ENCODE results near the gene PITPNC1.

PITPNC1 gene

DNA sequence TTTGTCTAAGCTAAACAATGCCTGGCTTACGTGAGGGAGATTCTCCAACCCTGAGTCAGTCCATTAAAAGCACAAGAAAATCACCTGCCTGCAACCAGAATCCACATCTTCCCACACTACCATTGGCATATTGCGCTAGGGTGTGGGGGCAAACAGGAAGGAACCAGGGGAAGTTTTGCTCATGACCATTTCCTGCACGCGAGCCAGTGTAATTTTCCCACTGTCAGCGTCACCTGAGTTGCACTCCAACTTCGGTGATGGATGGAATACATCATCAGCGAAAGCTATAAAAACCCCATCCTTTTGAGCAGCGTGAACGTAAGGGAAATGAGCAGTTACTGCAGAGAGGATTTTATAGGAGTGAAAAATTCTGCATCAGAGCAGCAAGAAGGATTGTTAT lies 172.7 kb downstream of the PITPNC1 start:
- no peaks in the 10 kb centered on the region for H3K27me3 ChIP-seq (ENCODE audit: control insufficient read depth in 1 of 2, insufficient read depth in 2 of 2, low read length in 2 of 2)
- H3K4me3 ChIP-seq (ENCODE audit: low read depth in 1 of 2, low read length in 2 of 2), result no peak overlapping the region
- no peaks in the 10 kb centered on the region for H3K9me3 ChIP-seq (ENCODE audit: control insufficient read depth in 1 of 2, low read length in 2 of 2)
- H3K9ac ChIP-seq (ENCODE audit: low read depth in 1 of 2, low read length in 2 of 2), result no peak overlapping the region
- H3K36me3 ChIP-seq (ENCODE audit: control insufficient read depth in 1 of 2, insufficient read depth in 2 of 2, low read length in 2 of 2), result no peaks in the 10 kb centered on the region
- H3K27ac ChIP-seq (ENCODE audit: low read depth, low read length), result no peak overlapping the region
- H3K4me1 ChIP-seq (ENCODE audit: control insufficient read depth in 1 of 2, insufficient read depth in 2 of 2, low read length in 2 of 2), result peaks cover 10 to 11% of the 10 kb centered on the region in 2 donors

DNA sequence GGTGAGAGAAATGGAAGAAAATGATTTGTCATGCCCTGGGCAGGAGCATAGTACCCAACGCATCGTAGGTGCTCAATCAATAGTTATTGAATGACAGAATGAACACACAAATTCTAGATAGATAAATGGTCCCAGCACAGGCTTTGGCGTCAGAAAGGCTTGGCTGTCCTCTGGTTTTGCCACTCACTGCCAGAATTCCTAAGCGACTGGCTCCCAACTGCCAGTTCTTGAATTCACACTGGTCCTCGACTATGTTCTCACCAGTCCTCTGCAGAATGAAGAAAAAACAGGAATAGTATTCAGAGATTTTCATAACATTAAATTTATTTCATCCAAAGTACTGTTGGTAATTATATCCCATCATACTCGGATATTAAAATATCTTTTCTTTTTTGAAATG lies 177.6 kb downstream of the PITPNC1 start:
- H3K4me1 ChIP-seq (ENCODE audit: control insufficient read depth in 1 of 2, insufficient read depth in 2 of 2, low read length in 2 of 2), result no peaks in the 10 kb centered on the region
- no peak overlapping the region for H3K9ac ChIP-seq (ENCODE audit: low read depth in 1 of 2, low read length in 2 of 2)
- H3K9me3 ChIP-seq (ENCODE audit: control insufficient read depth in 1 of 2, low read length in 2 of 2), result no peaks in the 10 kb centered on the region
- H3K27ac ChIP-seq (ENCODE audit: low read depth, low read length), result no peak overlapping the region
- no peak overlapping the region for H3K4me3 ChIP-seq (ENCODE audit: low read depth in 1 of 2, low read length in 2 of 2)
- no peaks in the 10 kb centered on the region for H3K27me3 ChIP-seq (ENCODE audit: control insufficient read depth in 1 of 2, insufficient read depth in 2 of 2, low read length in 2 of 2)
- no peaks in the 10 kb centered on the region for H3K36me3 ChIP-seq (ENCODE audit: control insufficient read depth in 1 of 2, insufficient read depth in 2 of 2, low read length in 2 of 2)

DNA sequence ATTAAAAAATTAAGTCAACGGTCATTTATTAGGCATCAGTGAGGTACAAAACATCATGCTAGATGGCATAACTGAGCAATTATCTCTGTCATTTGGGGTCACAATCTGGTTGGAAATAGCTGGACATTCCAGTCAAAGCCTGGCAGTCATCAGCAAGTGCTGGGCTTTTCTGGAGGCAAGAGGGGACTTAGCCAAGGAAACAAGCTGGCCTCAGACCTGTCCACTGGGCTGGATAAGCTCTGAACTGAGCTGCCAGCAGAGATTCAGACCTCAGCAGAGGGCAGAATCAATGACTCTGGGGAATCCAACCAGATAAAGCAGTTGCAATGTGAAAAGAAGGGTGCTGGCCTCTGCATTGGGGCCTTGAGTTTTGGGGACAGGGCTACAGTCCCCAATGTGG lies 178.8 kb downstream of the PITPNC1 start:
- no peak overlapping the region for H3K9ac ChIP-seq (ENCODE audit: low read depth in 1 of 2, low read length in 2 of 2)
- H3K4me1 ChIP-seq (ENCODE audit: control insufficient read depth in 1 of 2, insufficient read depth in 2 of 2, low read length in 2 of 2), result no peaks in the 10 kb centered on the region
- no peaks in the 10 kb centered on the region for H3K36me3 ChIP-seq (ENCODE audit: control insufficient read depth in 1 of 2, insufficient read depth in 2 of 2, low read length in 2 of 2)
- H3K27ac ChIP-seq (ENCODE audit: low read depth, low read length), result no peak overlapping the region
- no peaks in the 10 kb centered on the region for H3K27me3 ChIP-seq (ENCODE audit: control insufficient read depth in 1 of 2, insufficient read depth in 2 of 2, low read length in 2 of 2)
- H3K4me3 ChIP-seq (ENCODE audit: low read depth in 1 of 2, low read length in 2 of 2), result no peak overlapping the region
- H3K9me3 ChIP-seq (ENCODE audit: control insufficient read depth in 1 of 2, low read length in 2 of 2), result no peaks in the 10 kb centered on the region

DNA sequence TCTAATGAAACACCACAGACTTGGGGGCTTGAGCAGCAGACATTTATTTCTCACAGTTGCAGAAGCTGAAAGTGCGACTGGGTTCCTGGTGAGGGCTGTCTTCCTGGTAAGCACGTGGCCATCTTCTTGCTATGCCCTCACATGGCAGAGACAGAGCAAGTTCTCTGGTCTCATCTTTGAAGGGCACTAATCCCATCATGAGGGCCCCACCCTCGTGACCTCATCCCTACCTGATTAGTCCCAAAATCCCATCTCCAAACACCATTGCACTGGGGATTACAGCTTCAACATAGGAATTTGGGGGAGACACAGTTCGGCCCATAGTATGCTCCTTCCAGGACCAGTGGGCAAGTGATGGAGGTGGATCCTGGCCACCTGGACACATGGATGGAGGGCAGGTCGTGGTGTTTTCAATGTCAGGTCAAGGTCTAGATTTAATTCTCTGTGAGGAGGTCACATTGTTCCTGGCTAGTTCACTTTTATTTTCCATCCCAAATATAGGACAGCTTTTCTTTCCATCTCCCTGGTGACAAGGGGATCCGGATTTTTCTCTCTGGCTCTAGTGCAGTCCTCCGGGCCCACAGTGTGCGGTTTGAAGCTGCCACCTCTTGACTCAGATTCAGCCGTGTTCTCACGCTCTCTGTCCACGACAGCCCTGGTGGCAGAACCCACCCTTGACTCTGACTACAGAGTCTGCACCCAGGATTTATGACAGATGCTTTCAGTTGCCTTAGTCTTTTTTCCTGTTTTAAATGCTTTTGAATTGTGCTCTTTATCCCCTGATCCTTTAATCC lies 180.2 kb downstream of the PITPNC1 start:
- no peaks in the 10 kb centered on the region for H3K36me3 ChIP-seq (ENCODE audit: control insufficient read depth in 1 of 2, insufficient read depth in 2 of 2, low read length in 2 of 2)
- no peak overlapping the region for H3K9ac ChIP-seq (ENCODE audit: low read depth in 1 of 2, low read length in 2 of 2)
- H3K4me3 ChIP-seq (ENCODE audit: low read depth in 1 of 2, low read length in 2 of 2), result no peak overlapping the region
- no peak overlapping the region for H3K27ac ChIP-seq (ENCODE audit: low read depth, low read length)
- H3K27me3 ChIP-seq (ENCODE audit: control insufficient read depth in 1 of 2, insufficient read depth in 2 of 2, low read length in 2 of 2), result no peaks in the 10 kb centered on the region
- no peaks in the 10 kb centered on the region for H3K9me3 ChIP-seq (ENCODE audit: control insufficient read depth in 1 of 2, low read length in 2 of 2)
- H3K4me1 ChIP-seq (ENCODE audit: control insufficient read depth in 1 of 2, insufficient read depth in 2 of 2, low read length in 2 of 2), result no peaks in the 10 kb centered on the region

DNA sequence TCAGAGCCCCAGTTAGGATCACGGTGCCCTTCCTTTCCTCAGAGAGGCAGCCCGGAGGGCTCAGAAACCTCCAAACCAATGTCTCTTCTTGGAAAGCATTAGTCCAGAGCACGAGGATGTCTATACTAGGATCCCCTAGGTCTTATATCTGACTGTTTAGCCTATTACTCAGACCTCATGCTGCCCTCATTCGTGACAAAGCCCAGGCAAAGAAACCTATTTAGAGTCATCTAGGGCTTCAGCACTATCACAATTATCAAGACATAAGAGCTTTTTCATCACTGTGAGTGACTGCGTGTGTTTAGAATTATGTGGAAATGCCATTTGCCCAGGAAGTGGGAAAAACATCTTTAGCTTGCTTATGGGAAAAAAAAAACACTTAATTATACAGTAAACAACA lies 180.8 kb downstream of the PITPNC1 start:
- Histone ChIP-seq H3K9ac (ENCODE audit: low read depth in 1 of 2, low read length in 2 of 2) (no peak overlapping the region), H3K27ac (ENCODE audit: low read depth, low read length) (no peak overlapping the region), H3K27me3 (ENCODE audit: control insufficient read depth in 1 of 2, insufficient read depth in 2 of 2, low read length in 2 of 2) (no peaks in the 10 kb centered on the region), H3K9me3 (ENCODE audit: control insufficient read depth in 1 of 2, low read length in 2 of 2) (no peaks in the 10 kb centered on the region), H3K4me3 (ENCODE audit: low read depth in 1 of 2, low read length in 2 of 2) (no peak overlapping the region), H3K36me3 (ENCODE audit: control insufficient read depth in 1 of 2, insufficient read depth in 2 of 2, low read length in 2 of 2) (no peaks in the 10 kb centered on the region), H3K4me1 (ENCODE audit: control insufficient read depth in 1 of 2, insufficient read depth in 2 of 2, low read length in 2 of 2) (no peaks in the 10 kb centered on the region)

GRCh38 chr17:67558740-67559380 lies 181.8 kb downstream of the PITPNC1 start:
- Histone ChIP-seq H3K4me1 (ENCODE audit: control insufficient read depth in 1 of 2, insufficient read depth in 2 of 2, low read length in 2 of 2) (no peaks in the 10 kb centered on the region), H3K9ac (ENCODE audit: low read depth in 1 of 2, low read length in 2 of 2) (no peak overlapping the region), H3K4me3 (ENCODE audit: low read depth in 1 of 2, low read length in 2 of 2) (no peak overlapping the region), H3K27me3 (ENCODE audit: control insufficient read depth in 1 of 2, insufficient read depth in 2 of 2, low read length in 2 of 2) (no peaks in the 10 kb centered on the region), H3K36me3 (ENCODE audit: control insufficient read depth in 1 of 2, insufficient read depth in 2 of 2, low read length in 2 of 2) (no peaks in the 10 kb centered on the region), H3K27ac (ENCODE audit: low read depth, low read length) (no peak overlapping the region), H3K9me3 (ENCODE audit: control insufficient read depth in 1 of 2, low read length in 2 of 2) (no peaks in the 10 kb centered on the region)

GRCh38 chr17:67559381-67559966 lies 182.4 kb downstream of the PITPNC1 start:
- Histone ChIP-seq H3K36me3 (ENCODE audit: control insufficient read depth in 1 of 2, insufficient read depth in 2 of 2, low read length in 2 of 2) (no peaks in the 10 kb centered on the region), H3K27ac (ENCODE audit: low read depth, low read length) (no peak overlapping the region)

GRCh38 chr17:67562005-67562404 lies 184.9 kb downstream of the PITPNC1 start:
- H3K27ac ChIP-seq (ENCODE audit: low read depth, low read length), result no peak overlapping the region
- H3K9me3 ChIP-seq (ENCODE audit: control insufficient read depth in 1 of 2, low read length in 2 of 2), result no peaks in the 10 kb centered on the region
- no peak overlapping the region for H3K4me3 ChIP-seq (ENCODE audit: low read depth in 1 of 2, low read length in 2 of 2)
- no peaks in the 10 kb centered on the region for H3K36me3 ChIP-seq (ENCODE audit: control insufficient read depth in 1 of 2, insufficient read depth in 2 of 2, low read length in 2 of 2)
- H3K9ac ChIP-seq (ENCODE audit: low read depth in 1 of 2, low read length in 2 of 2), result no peak overlapping the region
- no peaks in the 10 kb centered on the region for H3K4me1 ChIP-seq (ENCODE audit: control insufficient read depth in 1 of 2, insufficient read depth in 2 of 2, low read length in 2 of 2)
- H3K27me3 ChIP-seq (ENCODE audit: control insufficient read depth in 1 of 2, insufficient read depth in 2 of 2, low read length in 2 of 2), result no peaks in the 10 kb centered on the region

More at GRCh38 chr17:67559381-67559966, 182.4 kb downstream of the PITPNC1 start:
- H3K4me1 ChIP-seq (ENCODE audit: control insufficient read depth in 1 of 2, insufficient read depth in 2 of 2, low read length in 2 of 2), result no peaks in the 10 kb centered on the region
- no peak overlapping the region for H3K4me3 ChIP-seq (ENCODE audit: low read depth in 1 of 2, low read length in 2 of 2)
- H3K27me3 ChIP-seq (ENCODE audit: control insufficient read depth in 1 of 2, insufficient read depth in 2 of 2, low read length in 2 of 2), result no peaks in the 10 kb centered on the region
- no peak overlapping the region for H3K9ac ChIP-seq (ENCODE audit: low read depth in 1 of 2, low read length in 2 of 2)
- H3K9me3 ChIP-seq (ENCODE audit: control insufficient read depth in 1 of 2, low read length in 2 of 2), result no peaks in the 10 kb centered on the region

DNA sequence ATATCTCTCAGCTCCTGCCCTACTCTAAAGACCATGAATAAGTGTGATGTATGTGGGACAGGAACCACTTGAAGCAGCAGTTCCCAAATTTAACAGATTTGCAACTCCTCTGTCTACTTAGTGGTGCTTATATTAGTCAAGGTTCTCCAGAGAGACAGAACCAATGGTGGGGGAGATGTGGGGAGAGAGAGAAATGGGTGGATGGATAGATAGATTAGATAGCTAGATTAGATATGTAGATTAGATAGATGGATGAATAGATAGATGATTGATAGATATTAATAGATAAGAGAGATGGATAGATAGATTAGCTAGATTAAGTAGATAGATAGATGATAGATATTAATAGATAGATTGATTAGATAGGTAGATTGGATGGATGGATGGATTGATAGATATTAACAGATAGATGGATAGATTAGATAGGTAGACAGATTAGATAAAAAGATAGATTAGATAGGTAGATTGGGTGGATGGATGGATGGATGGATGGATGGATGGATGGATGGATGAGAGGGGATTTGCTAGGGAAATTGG lies 186.7 kb downstream of the PITPNC1 start:
- H3K9me3 ChIP-seq (ENCODE audit: control insufficient read depth in 1 of 2, low read length in 2 of 2), result no peaks in the 10 kb centered on the region
- no peaks in the 10 kb centered on the region for H3K27me3 ChIP-seq (ENCODE audit: control insufficient read depth in 1 of 2, insufficient read depth in 2 of 2, low read length in 2 of 2)
- no peaks in the 10 kb centered on the region for H3K4me1 ChIP-seq (ENCODE audit: control insufficient read depth in 1 of 2, insufficient read depth in 2 of 2, low read length in 2 of 2)
- H3K27ac ChIP-seq (ENCODE audit: low read depth, low read length), result no peak overlapping the region
- no peaks in the 10 kb centered on the region for H3K36me3 ChIP-seq (ENCODE audit: control insufficient read depth in 1 of 2, insufficient read depth in 2 of 2, low read length in 2 of 2)
- H3K9ac ChIP-seq (ENCODE audit: low read depth in 1 of 2, low read length in 2 of 2), result no peak overlapping the region
- H3K4me3 ChIP-seq (ENCODE audit: low read depth in 1 of 2, low read length in 2 of 2), result no peak overlapping the region

GRCh38 chr17:67565068-67565467 lies 188.0 kb downstream of the PITPNC1 start:
- no peak overlapping the region for H3K27ac ChIP-seq (ENCODE audit: low read depth, low read length)
- no peak overlapping the region for H3K9ac ChIP-seq (ENCODE audit: low read depth in 1 of 2, low read length in 2 of 2)
- H3K4me3 ChIP-seq (ENCODE audit: low read depth in 1 of 2, low read length in 2 of 2), result no peak overlapping the region
- H3K36me3 ChIP-seq (ENCODE audit: control insufficient read depth in 1 of 2, insufficient read depth in 2 of 2, low read length in 2 of 2), result no peaks in the 10 kb centered on the region
- H3K27me3 ChIP-seq (ENCODE audit: control insufficient read depth in 1 of 2, insufficient read depth in 2 of 2, low read length in 2 of 2), result no peaks in the 10 kb centered on the region
- no peaks in the 10 kb centered on the region for H3K4me1 ChIP-seq (ENCODE audit: control insufficient read depth in 1 of 2, insufficient read depth in 2 of 2, low read length in 2 of 2)
- H3K9me3 ChIP-seq (ENCODE audit: control insufficient read depth in 1 of 2, low read length in 2 of 2), result no peaks in the 10 kb centered on the region

All from duodenal mucosa (tissue), 2 donors.